GM19193 (cell line): ENCODE measurements around the gene CDH4.

Experiments used
- POLR2A ChIP-seq: IDR thresholded peaks from 4 replicates; pipeline ENCODE4 v1.6.1; 2011; ENCODE audit not compliant: insufficient read depth, insufficient read length; ENCODE audit errors: extremely low read depth

The CDH4 gene

GRCh38 chr20:61631751-61632150 is 379.7 kb downstream of the CDH4 start:
- no peak for TF ChIP-seq POLR2A

GRCh38 chr20:61633004-61633403 is 380.9 kb downstream of the CDH4 start:
- TF ChIP-seq POLR2A, result no peak

- no peak for TF ChIP-seq POLR2A
Observed at GRCh38 chr20:61634376-61635145, 382.5 kb downstream of the CDH4 start.

DNA sequence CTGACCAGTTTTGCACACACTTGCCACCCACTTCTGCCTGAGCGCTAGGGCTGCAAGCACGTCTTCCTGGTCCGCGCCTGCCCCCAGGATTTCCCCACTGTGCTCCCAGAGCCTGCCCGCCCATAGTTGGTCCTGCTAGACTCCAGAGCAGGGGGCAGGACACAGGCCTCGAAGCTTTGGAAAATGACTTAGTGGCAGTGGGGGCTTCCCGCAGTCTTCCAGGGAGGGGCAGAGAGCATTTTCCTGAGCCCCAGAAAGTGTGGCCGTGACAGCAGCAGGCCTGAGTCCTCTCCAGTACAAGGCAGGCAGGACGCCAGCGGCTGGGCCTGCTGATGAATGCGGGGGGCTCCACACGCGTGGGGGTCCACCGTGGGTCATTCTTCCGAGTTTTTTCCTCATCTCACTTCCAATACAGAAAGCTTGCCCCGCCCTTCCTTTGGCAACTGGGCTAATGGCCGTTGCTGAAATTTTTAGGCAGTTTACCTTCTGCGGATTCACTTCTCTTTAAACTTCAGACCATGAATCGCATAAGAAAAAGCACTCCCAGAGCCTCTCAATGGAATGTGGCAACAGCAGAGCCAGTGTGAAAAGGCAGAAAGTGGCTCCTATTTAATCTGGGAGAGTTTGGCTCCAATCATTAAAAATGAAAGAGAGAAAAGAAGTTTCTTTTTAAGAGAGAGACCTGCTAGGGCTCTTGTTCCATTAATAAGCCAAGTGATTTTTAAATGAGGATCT is 383.8 kb downstream of the CDH4 start:
- TF ChIP-seq POLR2A, result no peak

- TF ChIP-seq POLR2A, result no peak
Observed at GRCh38 chr20:61636531-61637116, 384.6 kb downstream of the CDH4 start.

DNA sequence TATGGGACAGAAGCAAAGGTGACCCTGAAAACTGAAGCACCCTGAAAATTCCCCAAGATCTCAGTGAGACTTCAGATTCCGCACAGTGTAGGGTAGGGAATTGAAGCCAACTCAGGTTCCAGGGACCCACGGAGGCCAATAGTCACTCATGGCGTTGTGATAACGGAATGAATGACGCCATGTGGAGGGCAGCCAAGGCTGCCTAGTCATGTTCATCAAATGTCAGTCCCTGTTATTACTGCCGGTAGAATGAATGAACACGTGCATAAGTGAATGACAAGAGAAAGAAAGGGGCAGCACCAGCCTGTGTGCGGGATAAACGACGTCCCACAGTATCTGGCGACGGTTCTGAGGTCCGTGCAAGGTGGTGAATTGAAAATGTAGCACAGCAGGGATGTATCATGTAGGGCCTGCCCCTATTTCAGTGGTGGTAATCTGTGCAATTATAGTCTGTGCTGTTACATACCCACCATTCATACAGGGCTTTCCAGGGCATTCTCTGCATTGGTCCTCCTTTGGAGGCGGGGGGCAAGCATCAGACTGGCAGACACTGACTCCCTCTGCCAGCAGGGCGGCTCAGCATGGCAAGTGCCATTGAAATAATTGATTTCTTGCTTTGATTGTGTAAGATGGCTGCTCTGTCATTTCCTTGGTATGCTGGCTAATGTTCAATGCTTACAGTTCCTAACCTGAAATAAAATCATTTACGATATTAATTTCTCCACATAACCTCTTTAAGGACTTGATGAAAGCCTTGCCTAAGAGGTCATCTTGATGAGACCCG is 386.9 kb downstream of the CDH4 start:
- TF ChIP-seq POLR2A, result no peak

DNA sequence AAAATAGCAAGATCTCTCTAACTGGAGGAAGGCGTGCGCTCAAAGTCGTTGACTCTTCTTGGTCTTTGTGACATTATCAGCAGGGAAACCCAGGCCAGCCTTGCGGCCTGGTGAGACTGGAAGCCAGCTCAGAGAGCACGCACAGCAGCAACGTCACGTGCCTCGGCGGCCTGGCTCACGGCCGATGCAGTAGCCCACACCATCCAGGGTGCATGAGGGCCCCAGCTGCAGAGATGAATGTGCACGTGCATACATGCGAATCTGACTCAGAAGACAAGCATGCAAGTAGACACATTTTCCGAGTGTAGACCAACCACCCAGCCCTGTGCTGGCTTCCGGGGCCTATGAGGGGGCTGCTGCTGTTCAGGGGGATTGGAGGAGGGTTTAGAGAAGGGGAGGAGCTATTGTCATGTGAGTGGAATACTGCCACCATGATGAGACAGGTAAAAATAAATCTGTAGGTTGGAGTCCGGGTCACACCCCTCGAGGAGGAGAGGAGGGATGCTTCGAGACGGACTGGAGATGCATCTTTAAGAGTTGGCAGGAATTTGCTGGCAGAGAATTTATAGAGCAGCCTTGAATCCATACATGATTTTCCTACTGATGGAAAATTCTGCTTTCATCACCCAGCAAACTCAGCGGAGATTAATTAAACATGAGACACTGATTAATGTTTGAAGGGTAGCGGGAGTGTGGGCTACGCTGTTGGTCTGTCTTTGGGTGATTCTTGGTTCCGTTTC is 388.2 kb downstream of the CDH4 start:
- TF ChIP-seq POLR2A, result no peak

DNA sequence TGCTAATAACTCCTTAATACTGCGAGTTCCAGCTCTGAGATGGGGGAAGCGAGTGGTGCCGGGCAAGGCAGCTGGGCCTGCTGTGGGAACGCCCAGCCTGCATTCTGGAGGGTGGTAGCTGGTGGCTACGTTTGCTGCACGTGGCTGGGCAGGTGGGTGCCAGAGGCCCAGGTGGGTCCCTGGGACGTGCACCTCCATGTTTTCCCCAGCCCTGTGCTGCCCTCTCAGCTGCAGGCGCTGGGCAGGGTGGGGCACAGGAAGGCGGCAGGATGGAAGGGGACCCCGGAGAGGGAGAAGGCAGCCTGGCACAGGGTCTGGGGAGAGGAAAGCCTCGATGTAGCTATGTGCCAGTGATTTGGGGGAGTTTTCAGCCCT is 388.8 kb downstream of the CDH4 start:
- TF ChIP-seq POLR2A, result no peak

DNA sequence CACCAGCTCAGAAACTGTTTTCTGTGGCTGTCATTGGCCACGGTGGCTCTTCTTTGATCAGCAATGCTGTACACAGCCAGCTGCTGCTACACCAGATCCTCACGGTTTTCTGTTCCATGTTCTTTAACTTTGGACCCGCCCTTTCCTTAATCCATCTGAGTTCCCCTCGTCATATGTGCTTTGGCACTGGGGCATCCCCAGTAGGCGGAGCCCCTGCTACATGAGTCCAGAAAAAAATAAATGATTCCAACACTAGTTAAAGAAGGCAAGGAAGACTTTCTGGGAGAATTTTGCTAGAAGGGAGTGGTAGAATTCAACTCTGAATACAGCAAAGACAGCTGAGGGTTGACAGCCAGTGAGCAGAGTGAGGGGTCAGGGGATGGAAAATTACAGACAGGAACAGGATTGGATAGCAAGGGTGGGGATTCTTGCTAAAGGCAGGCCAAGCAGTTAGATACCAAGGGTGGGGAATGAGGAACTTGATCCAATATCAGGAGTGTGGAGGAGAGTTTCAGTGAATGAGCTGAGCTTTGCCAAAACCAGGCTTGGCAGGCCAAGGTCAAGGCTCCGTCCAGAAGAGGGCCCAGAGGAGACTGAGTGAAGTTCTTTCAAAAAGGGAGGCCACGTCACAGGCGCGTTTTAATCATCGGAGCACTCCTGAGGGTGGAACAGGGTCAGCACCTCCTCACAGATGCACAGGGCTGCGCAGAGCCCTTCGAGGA is 391.8 kb downstream of the CDH4 start:
- TF ChIP-seq POLR2A, result no peak

GRCh38 chr20:61644378-61645076 is 392.5 kb downstream of the CDH4 start:
- TF ChIP-seq POLR2A, result no peak

- TF ChIP-seq POLR2A, result no peak
Observed at GRCh38 chr20:61645732-61646131, 393.7 kb downstream of the CDH4 start.

GRCh38 chr20:61646453-61646852 is 394.4 kb downstream of the CDH4 start:
- no peak for TF ChIP-seq POLR2A

DNA sequence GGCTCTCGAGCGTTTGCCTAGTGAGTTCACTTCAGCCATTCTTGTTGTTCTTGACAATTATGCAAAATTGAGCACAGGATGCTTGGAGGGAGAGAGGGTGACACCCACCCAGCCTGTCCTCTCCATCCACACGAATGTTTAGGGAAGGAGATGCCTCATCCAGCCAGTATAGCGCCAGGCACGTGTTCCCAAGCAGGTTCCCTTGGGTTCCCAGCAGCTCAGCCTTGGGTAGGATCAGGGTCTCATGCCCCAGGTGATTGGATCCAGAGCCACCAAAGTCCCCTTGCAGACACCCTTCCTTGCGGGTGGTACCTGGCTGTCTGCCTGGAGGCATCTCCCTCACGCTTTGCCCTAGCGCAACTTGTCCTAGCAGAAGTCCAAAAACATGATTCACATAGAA is 394.9 kb downstream of the CDH4 start:
- TF ChIP-seq POLR2A, result no peak
